Activated CD4-positive, alpha-beta T cell treated with anti-CD3 and anti-CD28 coated beads, Interleukin-2, amount 50 U/mL, for 48 hours (primary cell): Measurements from ENCODE around the gene FRAS1.
"Not testable (repeated sequence)": the region's sequence is repeated elsewhere in the genome, so short reads cannot be mapped to it uniquely, and the experiment has no call there.

Source experiments
- DNase-seq, 2 experiments: peaks; one replicate each; pipeline ENCODE4 v3.0.0-alpha.2; 2020

FRAS1 gene

DNA sequence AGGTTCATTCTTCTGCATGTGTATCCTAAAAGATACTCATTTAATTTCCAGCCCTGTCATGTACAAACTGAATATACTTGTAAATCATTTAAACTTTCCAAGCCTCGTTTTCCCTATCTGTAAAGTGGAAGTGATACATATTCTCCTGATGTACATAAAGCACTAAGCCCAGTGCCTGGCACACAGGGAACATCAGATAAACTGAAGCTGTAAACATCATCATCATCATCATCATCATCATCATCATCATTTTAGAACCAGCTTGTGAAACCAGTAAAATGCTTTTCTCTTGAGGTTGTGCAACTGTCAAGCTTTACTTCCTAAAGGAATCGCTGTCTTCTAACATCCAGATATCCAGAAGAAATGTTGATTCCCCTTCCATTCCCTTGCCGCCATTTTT is 411.1 kb downstream of the FRAS1 start:
- DNase-seq: no peak

DNA sequence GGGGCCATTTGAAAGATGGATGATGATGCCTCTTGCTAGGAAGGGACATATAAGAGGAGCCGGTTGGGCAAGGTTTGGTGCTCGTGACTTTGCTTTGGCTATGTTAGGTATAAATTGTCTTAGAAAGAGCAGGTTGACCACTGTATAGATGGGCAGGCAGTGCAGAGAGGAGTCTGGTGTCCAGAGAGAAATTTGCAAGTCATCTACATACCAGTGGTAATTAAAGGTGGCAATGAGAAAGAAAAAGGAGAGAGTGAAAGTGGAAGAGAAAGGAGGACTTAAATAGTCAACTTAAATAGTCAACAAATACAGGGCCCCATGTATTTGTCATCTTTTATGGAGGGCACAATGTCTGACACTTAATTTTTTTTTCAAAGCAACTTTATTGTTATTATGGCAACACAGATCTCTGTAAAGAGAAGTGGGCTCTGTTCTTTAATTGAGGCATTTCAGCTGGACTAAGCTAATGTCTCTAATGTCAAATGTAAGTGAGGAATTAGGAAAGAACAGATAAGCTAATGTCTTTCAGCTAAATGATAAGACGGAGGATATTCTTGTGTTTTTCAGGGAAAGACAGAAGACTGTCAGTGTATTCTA is 419.1 kb downstream of the FRAS1 start:
- DNase-seq: no peak

DNA sequence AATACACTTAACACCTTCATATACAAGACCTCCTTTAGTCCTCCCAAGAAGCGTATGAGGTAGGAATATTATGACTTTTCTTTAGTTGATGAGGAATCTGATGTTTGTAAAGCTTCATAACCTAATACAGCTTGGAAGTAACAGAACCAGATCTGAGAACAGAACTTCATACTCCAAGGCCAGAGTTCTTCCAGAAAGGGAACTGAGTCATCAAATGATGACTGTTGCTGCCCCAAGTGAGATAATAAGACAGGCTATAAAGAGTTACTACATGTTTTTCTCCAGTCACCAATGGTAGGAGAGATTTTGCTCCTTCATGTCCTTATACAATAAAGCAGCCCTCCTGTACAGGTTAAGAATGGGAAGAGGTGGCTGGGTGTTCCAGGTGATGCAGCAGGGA is 420.2 kb downstream of the FRAS1 start:
- no peak for DNase-seq

DNA sequence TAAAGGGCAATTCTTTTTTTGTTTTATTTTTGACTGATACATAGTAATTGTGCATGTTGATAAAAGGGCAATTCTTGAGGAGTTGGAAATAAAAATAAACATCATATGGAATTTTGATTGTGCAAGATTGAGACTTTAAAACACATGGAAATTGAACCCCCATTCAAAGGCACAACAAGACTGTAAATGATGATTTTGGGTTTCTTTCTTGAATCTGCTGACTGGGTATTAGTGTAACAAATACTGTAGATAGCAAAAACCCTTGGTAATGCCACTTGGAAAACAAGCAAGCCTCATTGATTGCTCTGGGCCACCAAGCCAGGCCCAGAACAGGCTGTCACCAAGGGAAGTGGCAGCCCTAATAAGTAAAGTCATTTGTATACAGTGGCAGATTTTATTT is 421.4 kb downstream of the FRAS1 start:
- DNase-seq: no peak

DNA sequence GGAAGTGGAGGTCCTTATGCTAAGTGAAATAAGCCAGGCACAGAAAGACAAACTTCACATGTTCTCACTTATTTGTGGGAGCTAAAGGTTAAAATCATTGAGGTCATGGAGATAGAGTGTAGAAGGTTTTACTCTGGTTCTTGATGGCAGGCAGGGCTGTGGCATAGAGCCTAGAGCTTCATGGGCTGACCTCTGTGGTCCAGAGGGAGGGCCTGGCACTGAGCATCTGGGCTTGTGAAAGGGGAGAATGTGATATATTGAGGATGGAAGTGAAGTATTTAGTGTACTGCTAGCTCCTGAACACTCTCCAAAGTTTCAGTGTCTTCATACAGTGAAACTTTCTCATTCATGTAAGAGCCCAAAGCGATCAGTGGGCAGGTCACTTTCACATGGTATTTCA is 423.2 kb downstream of the FRAS1 start:
- DNase-seq: no peak

DNA sequence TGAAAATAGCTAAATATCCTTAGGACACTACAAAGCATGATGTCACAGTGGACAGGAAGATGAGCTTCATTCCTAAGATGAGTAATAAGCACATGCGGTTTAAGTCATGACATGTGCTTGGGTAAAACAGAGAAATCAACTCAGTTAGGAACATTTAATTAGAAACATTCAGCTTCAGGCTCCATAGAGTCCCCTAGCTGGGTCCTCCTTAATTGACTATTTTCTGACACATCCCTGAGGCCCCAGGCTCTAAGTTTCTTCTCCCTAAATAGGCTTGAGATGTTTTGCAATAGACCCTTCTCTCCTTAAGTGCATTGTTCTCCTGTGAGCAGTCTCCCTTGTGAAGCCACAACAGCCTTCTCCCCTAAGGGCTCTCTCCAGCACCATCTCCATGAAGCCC is 424.1 kb downstream of the FRAS1 start:
- DNase-seq: no peak

DNA sequence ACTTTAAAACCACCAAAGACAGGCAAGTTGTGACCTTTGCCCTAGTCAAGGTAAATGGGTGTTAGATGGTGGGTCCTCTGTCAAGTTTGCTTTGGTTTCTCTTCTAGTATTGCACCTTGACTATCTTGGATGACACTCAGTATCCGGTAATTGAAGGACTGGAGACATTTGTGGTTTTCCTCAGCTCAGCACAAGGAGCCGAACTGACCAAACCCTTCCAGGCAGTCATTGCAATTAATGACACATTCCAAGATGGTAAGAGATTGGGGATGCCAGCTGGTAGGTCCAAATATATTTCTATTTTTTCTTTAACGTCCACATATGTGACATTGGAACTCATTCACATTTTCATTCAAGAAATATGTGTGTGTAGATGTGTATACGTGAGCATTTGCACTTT is 425.2 kb downstream of the FRAS1 start:
- DNase-seq: no peak

DNA sequence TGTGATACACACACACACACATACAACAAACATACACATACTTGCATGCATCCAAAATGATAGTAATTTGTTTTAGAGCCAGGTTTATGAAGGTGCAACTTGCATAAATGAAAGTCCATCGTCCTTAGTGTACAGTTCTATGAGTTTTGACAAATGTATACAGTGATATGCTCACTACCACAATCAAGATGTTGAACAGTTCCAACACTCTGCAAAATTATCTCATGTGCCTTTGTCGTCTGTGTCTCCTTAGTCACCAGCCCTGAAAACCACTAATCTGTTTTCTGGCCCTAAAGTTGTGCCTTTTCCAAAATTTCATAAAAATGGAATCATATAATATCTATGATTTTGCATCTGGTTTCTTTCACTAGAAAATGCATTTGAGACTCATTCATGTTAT is 426.7 kb downstream of the FRAS1 start:
- DNase-seq: no peak

DNA sequence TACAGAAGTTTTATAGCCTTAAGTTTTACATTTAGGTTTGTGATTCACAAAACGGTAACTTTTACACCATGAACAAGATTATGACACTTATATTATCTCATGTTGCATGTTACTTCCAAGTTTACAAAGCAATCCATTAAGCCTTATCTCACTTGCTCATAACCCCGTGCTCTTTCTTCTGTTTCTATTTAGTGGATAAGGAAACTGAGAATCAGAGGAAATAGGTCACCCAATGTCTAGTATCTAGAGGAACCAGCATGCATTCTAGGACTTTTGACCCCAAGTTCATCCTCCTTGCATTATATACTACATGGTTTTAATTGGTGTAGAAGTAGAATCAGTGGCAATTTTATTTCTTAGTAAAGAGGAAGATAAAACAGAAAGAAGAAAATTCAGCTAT is 427.5 kb downstream of the FRAS1 start:
- no peak for DNase-seq

DNA sequence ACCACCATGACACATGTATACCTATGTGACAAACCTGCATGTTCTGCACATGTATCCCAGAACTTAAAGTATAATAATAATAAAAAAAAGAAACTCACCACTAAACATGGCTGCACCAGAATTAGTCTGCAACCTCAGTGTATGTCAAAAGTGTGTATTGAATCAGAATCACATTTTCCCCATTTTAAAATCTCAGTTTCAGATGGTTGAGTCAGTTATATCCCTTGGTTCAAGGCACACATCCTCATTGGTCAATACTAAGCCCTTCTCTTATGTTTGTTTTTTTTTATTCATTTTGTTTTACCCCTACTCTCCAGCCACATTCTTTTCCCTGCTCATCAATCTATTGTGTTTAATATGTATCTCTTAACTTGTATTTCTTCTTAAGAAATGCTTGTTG is 436.6 kb downstream of the FRAS1 start:
- DNase-seq: no peak

DNA sequence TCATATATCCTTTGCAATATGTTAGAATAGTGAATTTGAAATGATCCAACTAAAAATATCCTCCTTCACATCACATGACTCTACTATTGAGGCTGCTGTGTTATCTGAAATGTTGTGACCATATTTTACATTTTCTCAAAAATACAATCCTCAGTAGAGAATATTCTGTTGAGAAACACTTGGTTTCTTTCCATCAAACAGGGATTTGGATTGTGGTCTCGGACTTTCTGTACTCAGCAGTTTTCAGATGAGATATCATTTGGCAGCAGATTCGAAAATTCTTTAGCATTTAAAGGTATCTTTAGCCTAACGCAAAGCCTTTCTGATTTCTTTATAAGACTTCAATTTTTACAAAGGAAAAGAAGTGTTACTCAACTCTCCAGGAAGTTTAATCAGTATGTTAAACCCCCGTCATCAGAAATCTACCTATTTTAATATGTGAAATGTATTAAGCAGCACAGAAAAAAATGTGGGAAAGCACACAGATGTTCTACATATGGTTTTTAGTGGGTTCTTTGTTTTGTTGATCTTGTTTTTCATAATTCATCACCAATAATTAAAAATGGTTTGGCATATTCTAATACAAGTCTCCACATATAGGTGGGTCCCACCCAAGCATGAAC is 439.0 kb downstream of the FRAS1 start:
- no peak for DNase-seq

DNA sequence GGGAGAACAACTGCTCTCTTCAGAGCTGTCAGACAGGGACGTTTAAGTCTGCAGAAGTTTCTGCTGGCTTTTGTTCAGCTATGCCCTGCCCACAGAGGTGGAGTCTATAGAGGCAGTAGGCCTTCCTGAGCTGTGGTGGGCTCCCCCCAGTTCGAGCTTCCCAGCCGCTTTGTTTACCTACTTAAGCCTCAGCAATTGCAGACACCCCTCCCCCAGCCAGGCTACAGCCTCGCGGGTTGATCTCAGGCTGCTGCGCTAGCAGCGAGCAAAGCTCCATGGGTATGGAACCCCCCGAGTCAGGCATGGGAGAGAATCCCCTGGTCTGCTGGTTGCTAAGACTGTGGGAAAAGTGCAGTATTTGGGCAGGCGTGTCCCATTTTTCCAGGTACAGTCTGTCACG is 449.1 kb downstream of the FRAS1 start:
- DNase-seq: not testable (repeated sequence)

DNA sequence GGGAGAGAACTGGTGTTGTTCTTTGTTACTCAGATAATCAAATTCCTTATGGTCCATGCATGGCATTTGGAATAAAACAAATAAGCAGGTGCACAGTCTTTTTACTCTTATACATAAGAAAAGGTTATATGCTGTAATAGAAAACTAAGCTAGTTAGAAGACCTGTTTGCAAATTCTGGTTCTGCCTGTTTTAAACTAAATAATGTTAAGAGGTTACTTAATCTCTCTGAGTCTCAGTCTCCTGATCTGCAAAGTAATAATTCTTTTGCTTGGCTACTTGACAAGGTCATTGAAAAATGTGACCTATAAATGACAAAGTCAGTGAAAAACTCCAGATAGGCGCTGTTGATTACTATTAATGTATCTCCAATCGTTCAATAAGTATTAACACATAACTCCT is 451.9 kb downstream of the FRAS1 start:
- DNase-seq: no peak

DNA sequence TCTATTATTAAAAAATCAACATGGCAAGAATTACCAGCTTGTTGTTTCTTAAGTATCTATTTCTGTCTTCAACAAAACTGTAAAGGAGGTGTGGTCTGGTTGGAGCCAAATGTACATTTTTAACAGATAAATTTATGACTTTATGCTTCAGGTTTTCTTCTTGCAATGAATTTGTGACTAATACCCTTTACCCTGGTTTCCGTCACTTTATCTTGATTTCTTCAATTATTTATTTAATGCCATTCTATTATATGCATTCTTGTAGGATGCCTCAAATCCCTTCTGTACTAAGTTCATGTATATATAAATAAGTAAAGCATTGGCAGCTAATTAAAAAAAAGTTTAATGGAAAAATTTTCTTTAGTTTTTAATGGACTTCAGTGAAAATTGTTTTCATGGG is 453.0 kb downstream of the FRAS1 start:
- no peak for DNase-seq

DNA sequence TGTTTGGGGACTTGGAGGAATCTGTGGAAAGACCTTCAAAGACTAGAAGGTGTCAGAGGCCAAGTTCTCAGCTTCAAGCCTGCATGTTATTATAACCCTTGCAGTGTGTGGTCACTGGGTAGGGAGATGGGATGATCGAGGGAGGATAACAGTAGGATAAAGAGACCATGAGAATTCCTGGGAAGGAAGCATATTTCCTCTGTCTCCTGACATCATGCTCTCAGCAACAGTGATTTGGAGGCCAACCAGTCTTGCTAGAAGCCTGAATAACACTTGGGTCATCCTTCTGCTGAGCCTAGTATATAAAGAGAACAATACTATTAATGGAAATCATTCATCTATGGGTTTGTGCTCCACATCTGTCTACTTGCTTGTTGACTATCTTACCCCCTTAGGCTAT is 453.6 kb downstream of the FRAS1 start:
- DNase-seq: no peak

DNA sequence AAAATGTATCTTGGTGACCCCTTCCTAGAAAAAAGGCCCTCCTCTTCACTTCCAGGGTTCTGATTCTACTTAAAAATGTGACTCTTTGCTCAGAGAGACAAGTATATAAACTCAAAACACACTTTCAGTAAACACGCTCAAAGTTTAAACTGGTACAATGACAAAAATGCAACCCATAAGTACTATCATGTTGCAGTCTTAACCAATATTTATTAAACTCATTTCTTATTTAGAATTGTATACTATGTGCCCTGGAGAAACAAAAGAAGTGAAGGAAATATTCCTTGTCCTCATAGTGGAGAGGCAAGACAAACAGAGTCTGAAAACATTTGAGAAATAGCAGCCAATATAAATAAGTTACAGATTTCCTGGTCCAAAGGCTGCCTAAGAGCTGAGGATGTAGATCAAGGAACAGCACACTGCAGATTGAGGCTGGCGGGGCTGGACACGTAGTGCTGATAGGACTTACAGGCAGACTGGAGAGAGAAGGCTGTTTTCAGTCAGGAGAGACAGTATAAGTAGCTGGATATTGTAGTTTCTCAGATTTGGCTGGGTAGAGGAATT is 455.3 kb downstream of the FRAS1 start:
- no peak for DNase-seq

DNA sequence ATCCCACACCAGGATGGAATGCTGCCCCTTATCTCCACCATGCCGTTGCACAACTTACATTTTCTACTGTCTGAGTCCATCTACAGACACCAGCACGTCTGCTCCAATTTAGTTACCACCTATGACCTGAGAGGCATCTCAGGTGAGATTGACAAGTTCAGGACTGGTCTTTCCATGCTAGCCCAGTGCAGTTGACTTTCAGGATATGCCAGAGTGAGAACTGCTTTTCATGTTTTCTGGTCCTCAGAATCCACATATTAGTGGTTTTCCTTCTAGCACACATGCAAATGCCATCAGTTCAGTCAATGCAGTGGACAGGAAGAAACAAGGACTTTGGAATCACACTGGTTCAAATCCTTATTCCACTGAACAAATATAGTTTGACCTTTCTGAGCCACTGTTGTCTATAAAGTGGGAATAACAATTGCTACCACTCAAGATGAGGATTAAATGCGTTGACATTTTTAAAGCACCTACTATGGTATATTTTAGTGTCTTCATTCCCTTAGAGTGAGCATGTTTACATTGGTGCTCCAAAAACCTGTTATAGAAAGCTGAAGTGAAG is 456.4 kb downstream of the FRAS1 start:
- no peak for DNase-seq

DNA sequence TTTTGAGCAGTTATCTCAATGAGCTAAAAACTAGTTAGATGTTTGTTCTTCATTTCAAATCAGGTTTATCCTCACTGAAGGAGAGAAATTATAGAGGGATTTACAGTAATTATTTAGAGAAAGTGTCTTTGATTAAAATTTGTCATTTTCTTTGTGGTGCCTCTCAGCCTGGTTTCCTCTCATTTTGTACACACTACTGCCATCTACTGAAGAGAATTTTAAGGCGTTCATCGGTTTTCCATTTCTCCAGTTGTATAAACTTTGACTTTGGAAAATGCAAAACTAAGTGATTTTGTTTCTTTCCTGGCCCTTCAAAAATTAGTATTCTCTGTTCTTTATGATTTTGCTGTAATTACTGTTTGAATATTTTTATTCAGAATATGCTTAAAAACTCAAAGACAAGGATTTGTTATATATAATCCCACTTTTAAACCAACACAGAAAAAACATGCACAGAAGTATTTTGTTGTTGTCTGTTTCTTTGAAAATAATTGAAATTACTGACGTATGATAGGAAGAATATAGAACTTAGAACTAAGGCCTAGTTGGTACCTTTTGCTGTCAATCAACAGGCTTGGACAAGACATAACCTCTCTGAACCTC is 460.0 kb downstream of the FRAS1 start:
- no peak for DNase-seq

DNA sequence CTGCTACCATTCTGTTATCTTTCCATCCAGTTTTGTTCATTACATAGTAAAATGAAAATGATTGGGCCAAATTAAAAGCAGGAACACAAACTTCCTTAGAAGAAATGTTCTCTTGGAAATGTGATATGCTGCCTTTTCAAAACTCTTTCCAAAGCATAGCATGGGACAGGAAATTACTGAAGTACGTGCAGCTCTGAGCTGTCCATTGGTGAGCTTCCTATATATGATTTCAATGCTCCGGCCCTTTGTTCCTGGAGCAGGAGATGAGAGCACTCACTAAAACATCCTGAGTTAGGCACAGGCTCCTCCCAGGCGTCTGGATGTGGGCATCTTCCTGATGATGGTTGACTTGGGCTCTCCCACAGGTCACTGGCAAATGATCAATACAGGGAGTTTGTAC is 461.4 kb downstream of the FRAS1 start:
- no peak for DNase-seq

DNA sequence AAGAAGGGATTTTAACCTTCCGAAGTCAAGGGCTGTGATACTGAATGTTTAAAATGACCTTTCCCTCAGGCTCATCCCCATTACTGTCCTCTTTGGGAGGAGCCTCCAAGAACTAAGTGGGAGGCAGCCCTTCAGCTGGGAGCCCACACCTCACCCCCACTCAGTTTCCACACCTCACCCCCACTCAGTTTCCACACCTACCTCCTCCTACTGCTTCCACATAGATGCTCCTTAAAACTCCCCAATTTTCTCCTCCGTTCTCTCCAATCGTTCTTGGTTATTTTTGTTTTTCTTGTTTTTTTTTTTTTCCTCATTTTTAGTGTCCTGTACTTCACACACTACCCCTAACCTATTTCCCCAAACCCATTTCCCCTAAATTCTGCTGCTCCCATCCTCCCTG is 462.8 kb downstream of the FRAS1 start:
- no peak for DNase-seq

DNA sequence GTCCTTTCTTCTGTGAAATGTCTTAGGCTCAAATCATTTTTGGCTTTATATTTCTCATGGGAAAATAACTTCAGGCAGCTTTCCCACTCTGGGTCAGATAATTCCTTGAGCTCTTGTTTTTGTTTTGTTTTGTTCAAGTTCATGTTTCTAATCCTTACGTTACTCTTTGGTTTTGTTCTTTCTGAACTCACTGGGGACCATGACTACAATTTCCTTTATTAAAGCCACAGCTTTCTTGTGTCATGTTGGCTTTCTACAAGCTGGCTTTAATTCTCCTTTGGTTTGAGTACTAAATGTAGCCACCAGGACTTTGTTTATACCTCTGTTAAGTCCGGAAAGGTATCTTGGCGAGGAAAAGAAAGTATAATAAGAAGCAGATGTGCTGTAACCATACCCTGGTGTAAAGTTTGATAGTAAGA is 463.7 kb downstream of the FRAS1 start:
- no peak for DNase-seq

DNA sequence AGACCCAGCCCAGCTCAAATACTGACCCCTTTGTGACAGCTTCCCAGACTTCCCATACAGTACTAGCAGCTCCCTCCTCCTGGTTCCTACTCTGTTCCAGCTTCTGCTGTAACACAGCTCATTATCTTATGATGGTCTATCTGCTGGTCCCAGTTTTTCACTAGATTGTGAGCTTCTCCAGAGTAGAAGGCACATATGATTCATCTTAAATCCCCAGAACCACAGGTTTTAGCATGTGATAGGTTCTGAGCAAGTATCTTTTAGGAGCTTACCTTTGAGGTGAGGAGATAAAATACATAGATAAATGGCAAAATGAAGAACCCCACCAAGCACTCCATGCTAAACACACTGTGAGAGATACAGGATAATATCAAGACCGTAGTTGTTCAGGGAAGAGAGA is 466.9 kb downstream of the FRAS1 start:
- no peak for DNase-seq

DNA sequence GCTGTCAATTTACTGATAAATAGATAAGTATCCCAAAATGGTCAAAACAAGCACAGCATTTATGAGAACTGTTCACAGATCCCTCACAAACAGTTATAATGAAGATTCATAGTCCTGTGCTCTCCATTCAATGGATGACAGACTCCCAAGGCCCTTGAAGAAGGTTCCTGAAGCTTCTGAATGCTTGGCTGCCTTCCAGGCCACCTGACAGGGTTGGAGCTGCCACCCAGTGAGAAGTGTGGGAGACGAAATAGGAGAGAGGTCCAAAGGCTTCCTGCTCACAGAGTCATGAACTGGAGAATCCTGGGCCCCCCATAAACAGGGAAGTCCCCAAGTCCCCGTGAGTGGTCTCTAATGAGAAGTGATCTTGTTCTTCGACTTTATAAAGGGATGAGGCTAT is 468.4 kb downstream of the FRAS1 start:
- no peak for DNase-seq

DNA sequence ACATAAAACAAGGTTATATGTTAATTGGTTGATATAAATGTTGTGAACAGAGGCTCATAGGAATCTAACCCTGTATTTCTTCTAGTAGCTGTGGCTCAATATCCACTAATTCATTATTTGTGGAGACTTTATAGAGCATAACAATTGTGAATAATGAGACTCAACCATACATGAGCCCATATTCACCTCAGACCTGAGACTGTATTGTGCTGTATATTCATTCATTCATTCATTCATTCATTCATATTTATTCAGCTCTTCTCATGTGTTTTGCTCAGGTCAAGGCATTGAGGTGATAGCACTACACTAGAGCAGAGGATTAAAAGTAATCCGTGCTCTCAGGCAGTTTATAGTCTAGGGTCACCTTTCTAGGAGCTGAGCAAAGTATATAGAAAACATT is 470.0 kb downstream of the FRAS1 start:
- no peak for DNase-seq
